MM.1S (cell line): ENCODE results near the gene SAE1.

Source experiments
- DNase-seq: peaks from one replicate; pipeline ENCODE4 v3.0.0-alpha.2; 2015
- H2AFZ ChIP-seq: fragments of 300-600 bp; sonication (generic); 2 replicates; pipeline ENCODE4 v1.6.0; 2016; ENCODE audit warnings: antibody characterized with exemption, low read length
- H3F3A ChIP-seq: fragments of 300-600 bp; sonication (generic); 2 replicates; pipeline ENCODE4 v1.6.1; 2016; ENCODE audit warnings: mild to moderate bottlenecking, antibody characterized with exemption, low read length, moderate library complexity, mixed read lengths; ENCODE audit not compliant: insufficient read depth
- H3K27ac ChIP-seq: fragments of 300-600 bp; sonication (generic); 2 replicates; pipeline ENCODE4 v1.5.1; 2016; ENCODE audit warnings: mild to moderate bottlenecking, low read length
- H3K27me3 ChIP-seq: fragments of 300-600 bp; sonication (generic); replicated peaks from 2 replicates; pipeline ENCODE4 v1.6.0; 2016; ENCODE audit warnings: low read length; ENCODE audit not compliant: insufficient read depth
- H3K36me3 ChIP-seq: fragments of 300-600 bp; sonication (generic); replicated peaks from 2 replicates; pipeline ENCODE4 v1.6.1; 2016; ENCODE audit warnings: mild to moderate bottlenecking, low read length, mixed read lengths; ENCODE audit not compliant: insufficient read depth
- H3K4me1 ChIP-seq: fragments of 300-600 bp; sonication (generic); 2 replicates; pipeline ENCODE4 v1.6.1; 2016; ENCODE audit warnings: low read length, mixed read lengths
- H3K4me2 ChIP-seq: fragments of 300-600 bp; sonication (generic); 2 replicates; pipeline ENCODE4 v1.6.0; 2016; ENCODE audit warnings: low read depth, low read length
- H3K4me3 ChIP-seq: fragments of 300-600 bp; sonication (generic); 2 replicates; pipeline ENCODE4 v1.5.1; 2016; ENCODE audit warnings: low read length, mixed read lengths
- H3K79me2 ChIP-seq: fragments of 300-600 bp; sonication (generic); 2 replicates; pipeline ENCODE4 v1.6.1; 2016; ENCODE audit warnings: mixed run types, low read length, mixed read lengths
- H3K9ac ChIP-seq: fragments of 300-600 bp; sonication (generic); 2 replicates; pipeline ENCODE4 v1.6.1; 2016; ENCODE audit warnings: low read length, mixed read lengths
- H3K9me2 ChIP-seq: fragments of 300-600 bp; sonication (generic); replicated peaks from 2 replicates; pipeline ENCODE4 v1.6.1; 2016; ENCODE audit warnings: mild to moderate bottlenecking, low read length, mixed read lengths; ENCODE audit not compliant: insufficient read depth
- H3K9me3 ChIP-seq: fragments of 300-600 bp; sonication (generic); replicated peaks from 2 replicates; pipeline ENCODE4 v1.6.1; 2016; ENCODE audit warnings: mild to moderate bottlenecking, low read length, mixed read lengths; ENCODE audit not compliant: insufficient read depth
- H4K20me1 ChIP-seq: fragments of 300-600 bp; sonication (generic); 2 replicates; pipeline ENCODE4 v1.6.1; 2016; ENCODE audit warnings: mild to moderate bottlenecking, low read length, moderate library complexity, mixed read lengths; ENCODE audit not compliant: insufficient read depth
- EZH2 ChIP-seq: fragments of 300-600 bp; sonication (generic); optimal IDR thresholded peaks from 2 replicates; pipeline ENCODE3; 2017; ENCODE audit warnings: low read depth, mild to moderate bottlenecking, antibody characterized with exemption, low read length, mixed read lengths
- EZH2phosphoT487 ChIP-seq: fragments of 300-600 bp; sonication (generic); IDR thresholded peaks from 2 replicates; pipeline ENCODE4 v1.6.1; 2018; ENCODE audit warnings: antibody characterized with exemption, low read length
- TF ChIP-seq, protein P1 (sequence below): fragments of 300-600 bp; sonication (generic); IDR thresholded peaks from 2 replicates; pipeline ENCODE4 v1.5.1; 2016; ENCODE audit warnings: antibody characterized with exemption, low read length, mixed read lengths

SAE1 gene

DNA sequence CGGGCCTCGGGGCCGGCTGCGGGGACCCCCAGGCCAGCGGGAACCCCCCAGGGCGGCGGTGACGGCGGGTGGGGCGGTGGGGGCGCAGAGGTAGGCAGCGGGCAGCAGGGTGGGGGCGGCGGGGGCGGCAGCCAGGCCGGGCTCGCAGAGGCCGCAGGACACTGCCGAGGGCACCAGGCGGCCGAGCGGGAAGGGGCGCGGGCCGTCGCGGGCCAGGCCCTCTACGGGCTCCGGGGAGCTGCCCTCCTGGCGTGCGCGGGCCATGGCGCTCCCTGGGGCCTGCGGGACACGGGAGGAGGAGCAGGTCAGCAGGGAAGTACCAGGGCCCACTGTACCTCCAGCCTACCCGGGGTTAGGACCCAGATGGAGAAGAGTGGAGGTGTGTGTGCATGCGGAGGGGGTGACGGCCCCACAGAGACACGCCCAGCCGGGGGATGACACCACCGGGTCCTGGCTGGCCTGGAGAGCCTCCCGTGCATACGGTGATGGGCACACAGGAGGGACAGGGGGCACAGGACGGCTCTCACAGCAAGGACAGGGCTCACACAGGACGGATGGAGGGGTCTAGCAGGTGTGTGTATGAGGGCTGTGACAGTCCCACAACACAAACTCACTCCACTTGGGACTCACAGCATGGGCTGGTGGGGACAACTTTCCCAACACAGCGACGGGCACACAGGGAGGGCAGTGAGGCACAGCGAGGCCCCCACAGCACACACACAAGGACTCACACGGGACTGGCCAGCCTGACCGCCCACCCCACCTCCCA, 97.7 kb downstream of the SAE1 start:
- Histone ChIP-seq H3K9me3 (no peaks in the 10 kb centered on the region), H3K79me2 (peaks cover 15% of the 10 kb centered on the region), H3K9me2 (no peaks in the 10 kb centered on the region), H4K20me1 (no peaks in the 10 kb centered on the region), H3K36me3 (no peaks in the 10 kb centered on the region), H3K4me2 (peak overlapping the region; percentile 98), H3K9ac (peak overlapping the region; percentile 98; the same call in 1 of the 2 replicates), H2AFZ (0 out of 2 replicates have a peak overlapping the region, but pooled peaks have one; percentile 55), H3F3A (peaks cover 47% of the 10 kb centered on the region), H3K4me3 (peak overlapping the region; percentile 83), H3K27ac (peak overlapping the region; percentile 96; the same call in 1 of the 2 replicates), H3K27me3 (no peaks in the 10 kb centered on the region), H3K4me1 (peaks cover 36% of the 10 kb centered on the region)
- DNase-seq, result peak; percentile 19
- no peak for TF ChIP-seq EZH2phosphoT487
- TF ChIP-seq EZH2, result no peak
- TF ChIP-seq, protein P1, sequence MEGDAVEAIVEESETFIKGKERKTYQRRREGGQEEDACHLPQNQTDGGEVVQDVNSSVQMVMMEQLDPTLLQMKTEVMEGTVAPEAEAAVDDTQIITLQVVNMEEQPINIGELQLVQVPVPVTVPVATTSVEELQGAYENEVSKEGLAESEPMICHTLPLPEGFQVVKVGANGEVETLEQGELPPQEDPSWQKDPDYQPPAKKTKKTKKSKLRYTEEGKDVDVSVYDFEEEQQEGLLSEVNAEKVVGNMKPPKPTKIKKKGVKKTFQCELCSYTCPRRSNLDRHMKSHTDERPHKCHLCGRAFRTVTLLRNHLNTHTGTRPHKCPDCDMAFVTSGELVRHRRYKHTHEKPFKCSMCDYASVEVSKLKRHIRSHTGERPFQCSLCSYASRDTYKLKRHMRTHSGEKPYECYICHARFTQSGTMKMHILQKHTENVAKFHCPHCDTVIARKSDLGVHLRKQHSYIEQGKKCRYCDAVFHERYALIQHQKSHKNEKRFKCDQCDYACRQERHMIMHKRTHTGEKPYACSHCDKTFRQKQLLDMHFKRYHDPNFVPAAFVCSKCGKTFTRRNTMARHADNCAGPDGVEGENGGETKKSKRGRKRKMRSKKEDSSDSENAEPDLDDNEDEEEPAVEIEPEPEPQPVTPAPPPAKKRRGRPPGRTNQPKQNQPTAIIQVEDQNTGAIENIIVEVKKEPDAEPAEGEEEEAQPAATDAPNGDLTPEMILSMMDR, result no peak

DNA sequence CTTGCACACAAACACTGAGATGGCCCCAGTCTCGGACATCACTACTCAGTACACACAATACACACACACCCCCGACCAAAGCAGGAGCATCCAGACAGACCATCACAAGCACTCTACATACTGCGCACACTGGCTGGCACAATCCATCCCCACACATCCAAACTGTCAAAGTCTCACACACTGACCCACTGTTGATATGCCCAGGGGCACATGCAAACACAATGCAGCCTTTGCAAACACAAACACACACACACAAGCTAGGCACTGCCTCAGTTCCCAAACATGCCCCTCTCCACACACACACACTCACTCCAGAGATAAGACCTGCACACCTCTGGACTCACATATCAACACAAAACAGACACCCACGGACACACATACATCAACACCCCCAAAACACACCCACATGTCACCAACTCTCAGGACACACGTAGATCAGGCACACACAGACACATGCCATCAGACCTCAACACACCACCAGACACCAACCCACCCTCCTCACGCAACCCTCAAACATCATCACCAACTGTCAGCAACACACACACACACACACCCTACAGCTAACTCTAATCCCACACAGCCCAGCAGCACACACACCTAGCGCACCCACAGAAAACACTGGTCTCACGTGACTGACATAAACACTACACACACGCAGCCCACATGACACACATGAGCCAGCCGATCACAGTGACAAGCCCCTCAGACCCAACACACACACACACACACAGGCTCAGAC, 98.5 kb downstream of the SAE1 start:
- Histone ChIP-seq H3F3A (peaks cover 47% of the 10 kb centered on the region), H3K27ac (peak overlapping the region; percentile 25; the same call in 1 of the 2 replicates), H4K20me1 (no peaks in the 10 kb centered on the region), H3K4me2 (peak overlapping the region; percentile 98), H3K4me1 (peaks cover 36% of the 10 kb centered on the region), H3K27me3 (no peaks in the 10 kb centered on the region), H3K9ac (peak overlapping the region; percentile 71; the same call in 1 of the 2 replicates), H3K36me3 (no peaks in the 10 kb centered on the region), H3K4me3 (peak overlapping the region; percentile 83), H3K79me2 (peaks cover 12% of the 10 kb centered on the region; the same call in 1 of the 2 replicates), H3K9me3 (no peaks in the 10 kb centered on the region), H3K9me2 (no peaks in the 10 kb centered on the region), H2AFZ (no peak overlapping the region)
- no peak for DNase-seq
- TF ChIP-seq EZH2phosphoT487 (no peak), EZH2 (no peak)
- TF ChIP-seq, protein P1, result no peak

DNA sequence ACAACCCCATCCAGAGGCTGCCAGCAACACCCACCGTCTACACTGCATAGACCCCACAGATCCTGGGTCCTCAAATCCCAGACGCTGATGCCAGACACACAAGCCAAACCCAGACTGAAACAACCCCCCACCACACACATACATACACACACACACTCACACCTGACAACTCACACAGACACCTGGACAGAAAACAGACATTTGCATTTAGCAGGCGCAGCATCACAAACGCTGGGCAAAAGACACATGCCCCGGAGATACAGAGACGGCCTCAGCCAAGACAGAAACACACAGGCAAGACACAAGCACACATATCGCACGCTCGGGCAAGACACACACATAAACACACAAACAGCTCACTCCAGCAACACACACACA, 99.0 kb downstream of the SAE1 start:
- no peaks in the 10 kb centered on the region for H4K20me1 ChIP-seq
- peaks cover 12% of the 10 kb centered on the region; the same call in 1 of the 2 replicates for H3K79me2 ChIP-seq
- peak overlapping the region; percentile 98 for H3K4me2 ChIP-seq
- H3K9ac ChIP-seq, result peak overlapping the region; percentile 71
- TF ChIP-seq, protein P1, result no peak
- TF ChIP-seq EZH2phosphoT487 (no peak), EZH2 (no peak)
- H3K9me2 ChIP-seq, result no peaks in the 10 kb centered on the region
- peaks cover 47% of the 10 kb centered on the region for H3F3A ChIP-seq
- H3K4me3 ChIP-seq, result peak overlapping the region; percentile 83
- H3K27ac ChIP-seq, result peak overlapping the region; percentile 22; the same call in 1 of the 2 replicates
- H2AFZ ChIP-seq, result peak overlapping the region; percentile 5; the same call in 1 of the 2 replicates
- no peaks in the 10 kb centered on the region for H3K27me3 ChIP-seq
- peak; percentile 37 for DNase-seq
- H3K9me3 ChIP-seq, result no peaks in the 10 kb centered on the region
- no peaks in the 10 kb centered on the region for H3K36me3 ChIP-seq
- H3K4me1 ChIP-seq, result peaks cover 36% of the 10 kb centered on the region
